ENCODE measurements around the gene REG4.

Gene REG4

GRCh38 chr1:119784191-119784781 lies 27.0 kb downstream of the REG4 start:
- TF ChIP-seq ZFX (IDR thresholded peaks at IDR 0.05) (no peak), CTCF (conservative IDR thresholded peaks at IDR 0.05) (no peak)
- H3K27ac ChIP-seq, result no peak overlapping the region

DNA sequence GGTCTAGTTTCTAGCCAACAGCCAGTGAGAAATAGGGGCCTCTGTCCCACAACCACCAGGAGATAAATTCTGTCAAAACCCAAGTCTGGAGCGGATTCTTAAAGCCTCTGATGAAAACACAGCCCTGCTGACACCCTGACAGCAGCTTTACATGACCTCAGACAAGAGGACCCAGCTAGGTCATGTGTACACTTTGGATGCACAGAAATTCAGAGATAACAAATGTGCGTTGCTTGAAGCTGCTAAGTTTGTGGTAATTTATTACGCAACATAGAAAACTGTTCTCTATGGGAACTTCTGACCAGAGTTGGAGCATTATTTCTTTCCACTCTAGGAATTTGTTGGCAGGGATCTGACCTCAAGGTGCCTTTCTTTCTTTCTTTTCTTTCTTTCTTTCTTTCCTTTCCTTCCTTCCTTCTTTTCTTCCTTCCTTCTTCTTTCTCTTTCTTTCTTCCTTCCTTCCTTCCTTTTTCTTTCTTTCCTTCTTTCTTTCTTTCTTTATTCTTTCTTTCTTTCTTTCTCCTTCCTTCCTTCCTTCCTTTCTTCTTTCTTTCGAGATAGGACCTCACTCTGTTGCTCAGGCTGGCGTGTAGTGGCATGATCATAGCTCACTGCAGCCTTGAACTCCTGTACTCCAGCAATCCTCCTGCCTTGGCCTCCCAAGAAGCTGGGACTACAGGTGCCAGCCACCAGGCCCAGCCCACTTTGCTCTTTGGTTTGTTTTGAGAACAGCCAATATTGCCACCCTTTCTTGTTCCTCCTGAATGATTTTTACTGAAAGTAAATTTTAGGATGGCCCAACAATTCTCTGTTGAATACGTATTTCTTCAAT lies 27.7 kb downstream of the REG4 start:
- no peak for TF ChIP-seq ZFX (IDR thresholded peaks at IDR 0.05)
- no peak for TF ChIP-seq CTCF (conservative IDR thresholded peaks at IDR 0.05)
- H3K27ac ChIP-seq, result no peak overlapping the region

GRCh38 chr1:119782631-119783325 lies 28.5 kb downstream of the REG4 start:
- TF ChIP-seq CTCF (conservative IDR thresholded peaks at IDR 0.05) (no peak), ZFX (IDR thresholded peaks at IDR 0.05) (no peak)
- H3K27ac ChIP-seq, result no peak overlapping the region

GRCh38 chr1:119781434-119782210 lies 29.6 kb downstream of the REG4 start:
- no peak overlapping the region for H3K27ac ChIP-seq
- TF ChIP-seq ZFX (IDR thresholded peaks at IDR 0.05) (no peak), CTCF (conservative IDR thresholded peaks at IDR 0.05) (no peak; the same call in 1 of the 2 replicates)

DNA sequence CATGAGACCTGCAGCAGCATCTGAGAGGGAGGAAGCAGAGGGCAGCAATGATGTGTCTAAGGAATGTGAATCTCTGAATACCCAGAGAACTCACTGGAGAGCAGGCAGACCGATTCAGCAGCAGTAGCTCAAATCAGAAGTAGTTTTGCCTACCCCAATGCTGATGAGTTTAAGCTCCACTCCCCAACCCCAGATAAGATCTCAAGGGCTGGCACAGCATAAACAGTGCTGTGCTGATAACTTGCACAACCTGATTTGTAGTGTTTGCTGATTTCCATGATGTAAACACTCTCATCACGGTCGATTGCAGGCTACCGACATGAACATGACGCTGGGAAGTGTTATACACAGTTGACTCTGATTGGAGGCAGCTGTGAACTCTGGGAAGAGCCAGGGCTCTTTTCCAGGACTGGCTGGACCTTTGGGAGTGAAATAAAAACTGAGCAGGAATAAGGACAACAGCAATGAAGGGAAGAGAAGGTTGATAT lies 31.3 kb downstream of the REG4 start:
- TF ChIP-seq CTCF (conservative IDR thresholded peaks at IDR 0.05) (no peak), ZFX (IDR thresholded peaks at IDR 0.05) (no peak)
- H3K27ac ChIP-seq, result peak overlapping the region; percentile 69

DNA sequence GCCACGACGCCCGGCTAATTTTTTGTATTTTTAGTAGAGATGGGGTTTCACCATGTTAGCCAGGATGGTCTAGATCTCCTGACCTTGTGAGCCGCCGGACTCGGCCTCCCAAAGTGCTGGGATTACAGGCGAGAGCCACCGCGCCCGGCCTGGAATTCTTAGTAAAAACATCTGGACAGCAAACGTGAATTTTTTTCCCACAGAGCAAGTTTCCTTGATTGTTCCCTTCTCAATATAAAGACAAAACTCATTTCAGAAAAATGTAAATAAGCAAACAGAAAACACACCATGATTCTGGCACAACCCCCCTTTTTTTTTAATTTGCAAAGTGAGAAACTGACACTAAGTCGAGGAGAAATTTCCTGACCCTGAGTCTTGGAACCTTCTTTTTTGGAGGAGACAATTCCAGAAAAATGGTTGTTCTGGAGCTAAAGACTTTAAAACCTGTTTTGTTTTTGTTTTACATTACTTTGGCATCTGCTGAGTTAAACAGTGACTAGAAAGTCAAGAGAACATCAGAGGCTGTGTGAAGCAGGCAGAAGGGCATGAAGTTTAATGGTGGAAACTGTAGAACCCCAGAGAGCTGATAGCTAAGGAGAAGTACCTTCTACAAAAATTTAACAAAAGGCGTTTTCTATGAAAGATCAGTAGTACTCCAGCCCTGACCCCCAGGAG lies 32.2 kb downstream of the REG4 start:
- no peak for TF ChIP-seq ZFX (IDR thresholded peaks at IDR 0.05)
- TF ChIP-seq CTCF (conservative IDR thresholded peaks at IDR 0.05), result no peak
- peak overlapping the region; percentile 69; the same call in 1 of the 2 replicates for H3K27ac ChIP-seq
